ENCODE measurements around the gene XYLB.

The XYLB gene

GRCh38 chr3:38372214-38372601 is 25.6 kb downstream of the XYLB start:
- H3K27ac ChIP-seq (ENCODE audit: insufficient read depth, low read length, poor library complexity, severe bottlenecking), result no peak overlapping the region
- no peaks in the 10 kb centered on the region for H3K36me3 ChIP-seq (ENCODE audit: control insufficient read depth, insufficient read depth, low read length)
- H3K9me3 ChIP-seq (ENCODE audit: control insufficient read depth, low read length), result no peaks in the 10 kb centered on the region
- H3K27me3 ChIP-seq (replicated peaks; ENCODE audit: control insufficient read depth, insufficient read depth, low read length, poor library complexity, severe bottlenecking), result no peaks in the 10 kb centered on the region
- peaks cover 15% of the 10 kb centered on the region for H3K4me1 ChIP-seq (ENCODE audit: control insufficient read depth, insufficient read depth, low read length, poor library complexity, severe bottlenecking)
- DNase-seq, result no peak
- no peak overlapping the region for H3K4me3 ChIP-seq (ENCODE audit: insufficient read depth, low read depth, low read length, poor library complexity, severe bottlenecking)

DNA sequence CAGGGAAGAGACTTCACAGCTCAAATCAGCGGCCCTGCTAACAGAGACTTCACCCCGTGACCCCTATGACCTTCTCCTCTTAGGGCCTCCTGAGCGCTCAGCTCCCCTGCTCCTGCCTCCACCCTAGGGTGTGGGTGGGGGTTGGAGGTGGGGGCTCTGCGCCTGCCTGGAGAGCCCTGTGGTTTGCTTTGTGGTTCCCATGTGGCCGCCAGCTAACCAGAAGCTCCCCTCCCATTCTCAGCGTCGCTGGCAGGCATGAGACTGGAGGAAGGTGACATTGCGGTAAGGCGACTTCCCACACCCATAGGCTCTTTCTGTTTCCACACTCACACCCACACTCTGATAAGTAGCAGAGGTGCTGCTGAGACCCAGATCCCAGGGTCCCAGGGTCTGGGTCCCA is 27.6 kb downstream of the XYLB start:
- no peaks in the 10 kb centered on the region for H3K9me3 ChIP-seq (ENCODE audit: control insufficient read depth, low read length)
- H3K4me1 ChIP-seq (ENCODE audit: control insufficient read depth, insufficient read depth, low read length, poor library complexity, severe bottlenecking), result peaks cover 15% of the 10 kb centered on the region
- no peak overlapping the region for H3K4me3 ChIP-seq (ENCODE audit: insufficient read depth, low read depth, low read length, poor library complexity, severe bottlenecking)
- peak in 1 of 3 donors; percentile 4 for DNase-seq
- no peaks in the 10 kb centered on the region for H3K36me3 ChIP-seq (ENCODE audit: control insufficient read depth, insufficient read depth, low read length)
- H3K27ac ChIP-seq (ENCODE audit: insufficient read depth, low read length, poor library complexity, severe bottlenecking), result no peak overlapping the region
- no peaks in the 10 kb centered on the region for H3K27me3 ChIP-seq (replicated peaks; ENCODE audit: control insufficient read depth, insufficient read depth, low read length, poor library complexity, severe bottlenecking)

GRCh38 chr3:38375072-38375471 is 28.5 kb downstream of the XYLB start:
- H3K27me3 ChIP-seq (replicated peaks; ENCODE audit: control insufficient read depth, insufficient read depth, low read length, poor library complexity, severe bottlenecking), result no peaks in the 10 kb centered on the region
- no peaks in the 10 kb centered on the region for H3K9me3 ChIP-seq (ENCODE audit: control insufficient read depth, low read length)
- DNase-seq, result no peak
- no peak overlapping the region for H3K27ac ChIP-seq (ENCODE audit: insufficient read depth, low read length, poor library complexity, severe bottlenecking)
- peaks cover 15% of the 10 kb centered on the region for H3K4me1 ChIP-seq (ENCODE audit: control insufficient read depth, insufficient read depth, low read length, poor library complexity, severe bottlenecking)
- no peaks in the 10 kb centered on the region for H3K36me3 ChIP-seq (ENCODE audit: control insufficient read depth, insufficient read depth, low read length)
- H3K4me3 ChIP-seq (ENCODE audit: insufficient read depth, low read depth, low read length, poor library complexity, severe bottlenecking), result no peak overlapping the region

- no peak for DNase-seq
- Histone ChIP-seq H3K9me3 (ENCODE audit: control insufficient read depth, low read length) (no peaks in the 10 kb centered on the region), H3K36me3 (ENCODE audit: control insufficient read depth, insufficient read depth, low read length) (no peaks in the 10 kb centered on the region), H3K27me3 (replicated peaks; ENCODE audit: control insufficient read depth, insufficient read depth, low read length, poor library complexity, severe bottlenecking) (no peaks in the 10 kb centered on the region), H3K4me3 (ENCODE audit: insufficient read depth, low read depth, low read length, poor library complexity, severe bottlenecking) (no peak overlapping the region), H3K4me1 (ENCODE audit: control insufficient read depth, insufficient read depth, low read length, poor library complexity, severe bottlenecking) (peaks cover 15% of the 10 kb centered on the region), H3K27ac (ENCODE audit: insufficient read depth, low read length, poor library complexity, severe bottlenecking) (no peak overlapping the region)
Observed at GRCh38 chr3:38375488-38376097, 29.0 kb downstream of the XYLB start.

DNA sequence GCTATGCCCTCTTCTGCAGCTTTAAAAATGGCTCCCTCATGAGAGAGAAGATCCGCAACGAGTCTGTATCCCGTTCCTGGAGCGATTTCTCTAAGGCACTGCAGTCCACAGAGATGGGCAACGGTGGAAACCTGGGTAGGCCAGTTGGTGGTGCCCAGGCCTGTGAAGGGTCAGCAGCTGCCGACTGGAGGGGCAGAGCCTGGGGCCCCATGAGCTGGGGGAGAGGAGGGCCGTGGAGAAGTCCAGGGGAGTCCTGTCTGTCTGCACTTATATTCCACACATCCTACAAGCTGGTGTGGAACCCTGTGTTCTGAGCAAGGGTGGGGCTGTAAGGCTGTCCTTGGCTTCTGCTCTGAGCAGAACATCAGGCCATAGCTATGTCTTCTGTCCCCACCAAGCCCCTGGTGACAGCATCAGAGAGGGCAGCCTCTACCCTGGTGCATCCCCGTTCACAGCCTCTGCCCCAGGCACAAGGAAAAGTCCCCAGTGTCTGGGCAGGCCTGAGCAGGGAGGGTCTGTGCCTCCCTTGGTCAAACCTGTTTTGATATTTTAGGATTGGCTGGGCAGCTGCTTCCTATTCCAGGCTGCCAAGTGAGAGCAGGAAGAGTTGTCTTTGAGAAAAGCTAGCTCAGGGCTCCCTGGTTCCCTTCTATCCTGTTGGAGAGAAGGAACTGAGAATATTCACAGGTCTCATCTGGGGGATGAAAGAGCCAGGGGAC is 29.7 kb downstream of the XYLB start:
- no peak for DNase-seq
- no peak overlapping the region for H3K4me3 ChIP-seq (ENCODE audit: insufficient read depth, low read depth, low read length, poor library complexity, severe bottlenecking)
- H3K27me3 ChIP-seq (replicated peaks; ENCODE audit: control insufficient read depth, insufficient read depth, low read length, poor library complexity, severe bottlenecking), result no peaks in the 10 kb centered on the region
- no peak overlapping the region for H3K27ac ChIP-seq (ENCODE audit: insufficient read depth, low read length, poor library complexity, severe bottlenecking)
- no peaks in the 10 kb centered on the region for H3K9me3 ChIP-seq (ENCODE audit: control insufficient read depth, low read length)
- peaks cover 15% of the 10 kb centered on the region for H3K4me1 ChIP-seq (ENCODE audit: control insufficient read depth, insufficient read depth, low read length, poor library complexity, severe bottlenecking)
- no peaks in the 10 kb centered on the region for H3K36me3 ChIP-seq (ENCODE audit: control insufficient read depth, insufficient read depth, low read length)

- no peak for DNase-seq
- Histone ChIP-seq H3K36me3 (ENCODE audit: control insufficient read depth, insufficient read depth, low read length) (no peaks in the 10 kb centered on the region), H3K27me3 (replicated peaks; ENCODE audit: control insufficient read depth, insufficient read depth, low read length, poor library complexity, severe bottlenecking) (no peaks in the 10 kb centered on the region), H3K4me1 (ENCODE audit: control insufficient read depth, insufficient read depth, low read length, poor library complexity, severe bottlenecking) (peaks cover 8% of the 10 kb centered on the region), H3K27ac (ENCODE audit: insufficient read depth, low read length, poor library complexity, severe bottlenecking) (no peak overlapping the region), H3K9me3 (ENCODE audit: control insufficient read depth, low read length) (no peaks in the 10 kb centered on the region), H3K4me3 (ENCODE audit: insufficient read depth, low read depth, low read length, poor library complexity, severe bottlenecking) (no peak overlapping the region)
Observed at GRCh38 chr3:38379201-38379770, 32.7 kb downstream of the XYLB start.

DNA sequence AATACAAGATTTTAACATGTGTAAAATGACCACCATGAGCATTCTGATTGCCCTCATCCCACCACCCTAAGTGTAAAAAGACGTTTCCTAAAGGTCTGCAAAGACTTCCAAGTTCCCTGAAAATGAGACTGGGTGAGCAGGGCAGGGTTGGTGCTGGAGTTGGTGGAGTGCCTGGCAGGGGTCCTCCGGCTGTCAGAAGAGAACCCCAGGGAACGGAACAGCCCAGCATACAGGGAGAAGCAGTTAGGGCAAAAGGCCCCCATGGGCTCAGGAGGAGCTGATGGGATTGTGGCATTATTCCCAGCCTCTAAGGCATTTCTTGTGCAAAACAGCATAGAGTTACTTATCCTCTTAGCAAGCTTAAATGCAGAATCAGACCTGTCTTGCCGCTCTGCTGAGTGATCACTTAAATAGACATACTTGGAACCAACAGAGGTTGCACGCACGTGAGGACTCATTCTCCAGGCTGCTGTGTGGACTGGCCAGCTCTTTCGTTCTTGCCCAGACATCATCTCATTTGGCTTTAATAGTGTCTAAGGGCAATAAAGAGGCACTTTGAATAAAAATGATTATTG is 36.0 kb downstream of the XYLB start:
- Histone ChIP-seq H3K36me3 (ENCODE audit: control insufficient read depth, insufficient read depth, low read length) (no peaks in the 10 kb centered on the region), H3K27ac (ENCODE audit: insufficient read depth, low read length, poor library complexity, severe bottlenecking) (no peak overlapping the region), H3K9me3 (ENCODE audit: control insufficient read depth, low read length) (no peaks in the 10 kb centered on the region), H3K4me1 (ENCODE audit: control insufficient read depth, insufficient read depth, low read length, poor library complexity, severe bottlenecking) (no peaks in the 10 kb centered on the region), H3K4me3 (ENCODE audit: insufficient read depth, low read depth, low read length, poor library complexity, severe bottlenecking) (no peak overlapping the region), H3K27me3 (replicated peaks; ENCODE audit: control insufficient read depth, insufficient read depth, low read length, poor library complexity, severe bottlenecking) (no peaks in the 10 kb centered on the region)
- no peak for DNase-seq

DNA sequence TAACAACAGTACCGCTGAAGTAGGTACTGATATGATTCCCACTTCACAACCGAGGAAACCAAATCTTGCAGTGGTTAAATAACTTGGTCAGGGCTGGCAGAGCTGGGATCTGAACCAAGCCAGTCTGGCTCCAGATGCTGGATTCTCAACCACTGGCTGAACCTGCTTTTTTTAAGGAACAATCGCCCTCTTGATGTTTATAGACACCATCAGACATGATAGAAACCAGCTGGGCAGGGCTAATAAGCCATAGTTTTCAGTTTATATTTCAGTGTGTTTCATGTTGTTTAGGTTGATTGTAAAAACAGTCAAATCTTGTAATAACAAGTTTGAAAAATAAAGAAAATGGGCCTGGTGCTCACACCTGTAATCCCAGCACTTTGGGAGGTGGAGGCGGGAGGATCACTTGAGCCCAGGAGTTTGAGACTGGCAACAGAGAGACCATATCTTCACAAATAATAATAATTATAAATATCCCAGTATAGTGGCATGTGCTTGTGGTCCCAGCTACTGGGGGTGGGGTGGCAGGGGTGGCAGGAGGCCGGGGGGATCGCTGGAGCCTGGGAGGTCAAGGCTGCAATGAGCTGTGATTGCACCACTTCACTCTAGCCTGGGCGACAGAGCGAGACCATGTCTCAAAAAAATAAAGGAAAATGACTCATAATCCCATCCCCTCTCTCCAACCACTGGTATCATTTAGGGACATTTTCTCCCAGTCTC is 36.7 kb downstream of the XYLB start:
- no peaks in the 10 kb centered on the region for H3K36me3 ChIP-seq (ENCODE audit: control insufficient read depth, insufficient read depth, low read length)
- H3K4me3 ChIP-seq (ENCODE audit: insufficient read depth, low read depth, low read length, poor library complexity, severe bottlenecking), result no peak overlapping the region
- H3K27ac ChIP-seq (ENCODE audit: insufficient read depth, low read length, poor library complexity, severe bottlenecking), result no peak overlapping the region
- no peaks in the 10 kb centered on the region for H3K27me3 ChIP-seq (replicated peaks; ENCODE audit: control insufficient read depth, insufficient read depth, low read length, poor library complexity, severe bottlenecking)
- H3K4me1 ChIP-seq (ENCODE audit: control insufficient read depth, insufficient read depth, low read length, poor library complexity, severe bottlenecking), result no peaks in the 10 kb centered on the region
- no peak for DNase-seq
- H3K9me3 ChIP-seq (ENCODE audit: control insufficient read depth, low read length), result no peaks in the 10 kb centered on the region

- Histone ChIP-seq H3K36me3 (ENCODE audit: control insufficient read depth, insufficient read depth, low read length) (no peaks in the 10 kb centered on the region), H3K27me3 (replicated peaks; ENCODE audit: control insufficient read depth, insufficient read depth, low read length, poor library complexity, severe bottlenecking) (no peaks in the 10 kb centered on the region), H3K9me3 (ENCODE audit: control insufficient read depth, low read length) (no peaks in the 10 kb centered on the region), H3K4me1 (ENCODE audit: control insufficient read depth, insufficient read depth, low read length, poor library complexity, severe bottlenecking) (no peaks in the 10 kb centered on the region), H3K4me3 (ENCODE audit: insufficient read depth, low read depth, low read length, poor library complexity, severe bottlenecking) (no peak overlapping the region), H3K27ac (ENCODE audit: insufficient read depth, low read length, poor library complexity, severe bottlenecking) (no peak overlapping the region)
- DNase-seq, result no peak
Observed at GRCh38 chr3:38386992-38387750, 40.6 kb downstream of the XYLB start.
